ENCODE measurements around the gene UGT1A7.

UGT1A7 gene

GRCh38 chr2:233818639-233819621 lies 137.2 kb downstream of the UGT1A7 start:
- DNase-seq (ENCODE audit: low spot score), result no peak

GRCh38 chr2:233819884-233820773 lies 138.4 kb downstream of the UGT1A7 start:
- DNase-seq (ENCODE audit: low spot score), result no peak

GRCh38 chr2:233820774-233821105 lies 139.0 kb downstream of the UGT1A7 start:
- no peak for DNase-seq (ENCODE audit: low spot score)

GRCh38 chr2:233821196-233821595 lies 139.5 kb downstream of the UGT1A7 start:
- DNase-seq (ENCODE audit: low spot score), result no peak

- no peak for DNase-seq (ENCODE audit: low spot score)
Observed at GRCh38 chr2:233821709-233822100, 140.0 kb downstream of the UGT1A7 start.

GRCh38 chr2:233822101-233822771 lies 140.5 kb downstream of the UGT1A7 start:
- no peak for DNase-seq (ENCODE audit: low spot score)
